ENCODE measurements around the gene AIRE. TPM values are rescaled to one million over a fixed set of nuclear protein-coding genes. Genes with fewer than 3 reads are reported as not detected.

The AIRE gene
- total RNA-seq, 1 donor from 2014 or later: 0.25 TPM

- Histone ChIP-seq H3K4me3 (no peak overlapping the region), H3K9me3 (no peaks in the 10 kb centered on the region), H3K27ac (no peak overlapping the region), H3K27me3 (no peaks in the 10 kb centered on the region), H3K4me1 (peaks cover 56% of the 10 kb centered on the region), H3K36me3 (no peaks in the 10 kb centered on the region)
- TF ChIP-seq POLR2AphosphoS5 (IDR thresholded peaks at IDR 0.05; ENCODE audit: insufficient read depth in 1 of 2, low read depth in 1 of 2): no peak
- no peak for TF ChIP-seq CTCF (IDR thresholded peaks at IDR 0.05)
- TF ChIP-seq POLR2A (IDR thresholded peaks at IDR 0.05): no peak
- DNase-seq (ENCODE audit: extremely low spot score in 2 of 2): no peak
- intact Hi-C loops (cut with DNase I): no loop called here
These were observed 11.2 kb downstream of the AIRE start for GRCh38 chr21:44296916-44297315.

GRCh38 chr21:44297525-44298290 lies 12.0 kb downstream of the AIRE start:
- H3K4me1 ChIP-seq: peaks cover 64% of the 10 kb centered on the region
- no peaks in the 10 kb centered on the region for H3K36me3 ChIP-seq
- peak overlapping the region; percentile 15 for H3K27ac ChIP-seq
- no peaks in the 10 kb centered on the region for H3K27me3 ChIP-seq
- no peak for DNase-seq (ENCODE audit: extremely low spot score in 2 of 2)
- no peaks in the 10 kb centered on the region for H3K9me3 ChIP-seq
- TF ChIP-seq POLR2AphosphoS5 (IDR thresholded peaks at IDR 0.05; ENCODE audit: insufficient read depth in 1 of 2, low read depth in 1 of 2) (peak; percentile 31 to 39), CTCF (IDR thresholded peaks at IDR 0.05) (peak; percentile 53 to 88 (median 72)), POLR2A (IDR thresholded peaks at IDR 0.05) (no peak)
- H3K4me3 ChIP-seq: no peak overlapping the region
- intact Hi-C loops (cut with DNase I): no loop called here

- Histone ChIP-seq H3K36me3 (no peaks in the 10 kb centered on the region), H3K27ac (peak overlapping the region; percentile 15), H3K9me3 (no peaks in the 10 kb centered on the region), H3K4me3 (no peak overlapping the region), H3K4me1 (peaks cover 70% of the 10 kb centered on the region), H3K27me3 (no peaks in the 10 kb centered on the region)
- TF ChIP-seq POLR2AphosphoS5 (IDR thresholded peaks at IDR 0.05; ENCODE audit: insufficient read depth in 1 of 2, low read depth in 1 of 2): no peak
- intact Hi-C loops (cut with DNase I): no loop called here
- no peak for DNase-seq (ENCODE audit: extremely low spot score in 2 of 2)
These were observed 12.6 kb downstream of the AIRE start for GRCh38 chr21:44298301-44298700.

- H3K9me3 ChIP-seq: no peaks in the 10 kb centered on the region
- peaks cover 77% of the 10 kb centered on the region for H3K4me1 ChIP-seq
- DNase-seq (ENCODE audit: extremely low spot score in 2 of 2): no peak
- H3K27ac ChIP-seq: peak overlapping the region; percentile 92
- H3K4me3 ChIP-seq: peak overlapping the region; percentile 79 to 99
- TF ChIP-seq CTCF (IDR thresholded peaks at IDR 0.05) (no peak), POLR2A (IDR thresholded peaks at IDR 0.05) (no peak), POLR2AphosphoS5 (IDR thresholded peaks at IDR 0.05; ENCODE audit: insufficient read depth in 1 of 2, low read depth in 1 of 2) (no peak)
- intact Hi-C loops (cut with DNase I): no loop called here
- H3K27me3 ChIP-seq: no peaks in the 10 kb centered on the region
- H3K36me3 ChIP-seq: no peaks in the 10 kb centered on the region
These were observed 13.4 kb downstream of the AIRE start for GRCh38 chr21:44299085-44299457.

GRCh38 chr21:44299458-44300261 lies 14.0 kb downstream of the AIRE start, which contains the start of gene PFKL:
Gene PFKL, plus strand, starts transcription at chr21:44300053. Its CDS starts 53 bp downstream, at chr21:44300106.
- Histone ChIP-seq H3K4me1 (peaks cover 77% of the 10 kb centered on the region), H3K27ac (peak within 1 kb of the TSS; percentile 92)

More at GRCh38 chr21:44299458-44300261, 14.0 kb downstream of the AIRE start, which contains the start of gene PFKL:
- no peak for DNase-seq (ENCODE audit: extremely low spot score in 2 of 2)
- Histone ChIP-seq H3K4me3 (peak within 1 kb of the TSS; percentile 79 to 99), H3K27me3 (no peaks in the 10 kb centered on the region), H3K9me3 (no peaks in the 10 kb centered on the region), H3K36me3 (no peaks in the 10 kb centered on the region)
- intact Hi-C loops (cut with DNase I): no loop called here
- TF ChIP-seq CTCF (IDR thresholded peaks at IDR 0.05) (no peak), POLR2A (IDR thresholded peaks at IDR 0.05) (peak in 1 of 2 donors; percentile 1), POLR2AphosphoS5 (IDR thresholded peaks at IDR 0.05; ENCODE audit: insufficient read depth in 1 of 2, low read depth in 1 of 2) (peak in 1 of 2 donors; percentile 73)
